Natural killer cell treated with Interleukin-12 subunit alpha and Interleukin-12 subunit beta and Interleukin-15 and Interleukin-18, amount 100 ng/mL, for 72 hours (primary cell): Measurements from ENCODE around the gene RTBDN. TPM values are rescaled to one million over a fixed set of nuclear protein-coding genes. Genes with fewer than 3 reads are reported as not detected.

ENCODE experiments used
- ATAC-seq, 2 donors: fragments of 150-1000 bp; cut with Tn5 transposase in 1 of 2; sonication (Bioruptor Pico), chemical (Tn5 transposase) in 1 of 2; 2 replicates each; pipeline ENCODE4 v1.10.0; 2021
- DNase-seq: peaks from one replicate; pipeline ENCODE4 v3.0.0; 2022; ENCODE audit warnings: low spot score
- H3K27ac Mint-ChIP-seq, 2 donors: 1 replicate in 1 of 2; 2 replicates in 1 of 2; pipeline ENCODE4 v1.8.0; 2022; ENCODE audit warnings: mixed read lengths in 2 of 2, mild to moderate bottlenecking in 1 of 2, moderate library complexity in 1 of 2
- H3K27me3 Mint-ChIP-seq, 2 donors: 1 replicate in 1 of 2; 2 replicates in 1 of 2; pipeline ENCODE4 v1.8.0; 2022; ENCODE audit warnings: mixed read lengths in 2 of 2
- H3K36me3 Mint-ChIP-seq: one replicate; pipeline ENCODE4 v1.8.0; 2022; ENCODE audit warnings: mixed read lengths
- H3K4me1 Mint-ChIP-seq, 2 donors: 1 replicate in 1 of 2; 2 replicates in 1 of 2; pipeline ENCODE4 v1.8.0; 2022; ENCODE audit warnings: low read depth in 2 of 2, mixed read lengths in 2 of 2, mild to moderate bottlenecking in 1 of 2
- H3K4me3 Mint-ChIP-seq: one replicate; pipeline ENCODE4 v1.8.0; 2022; ENCODE audit warnings: mixed read lengths
- H3K9me3 Mint-ChIP-seq: 2 replicates; pipeline ENCODE4 v1.8.0; 2022; ENCODE audit warnings: mixed read lengths
- total RNA-seq, 2 donors: library from RNA; stranded (reverse); gene quantifications; one replicate each; pipeline ENCODE4 v1.2.3, GENCODE V29; 2022

Gene RTBDN
- total RNA-seq, 2 donors from 2014 or later, result not detected

DNA sequence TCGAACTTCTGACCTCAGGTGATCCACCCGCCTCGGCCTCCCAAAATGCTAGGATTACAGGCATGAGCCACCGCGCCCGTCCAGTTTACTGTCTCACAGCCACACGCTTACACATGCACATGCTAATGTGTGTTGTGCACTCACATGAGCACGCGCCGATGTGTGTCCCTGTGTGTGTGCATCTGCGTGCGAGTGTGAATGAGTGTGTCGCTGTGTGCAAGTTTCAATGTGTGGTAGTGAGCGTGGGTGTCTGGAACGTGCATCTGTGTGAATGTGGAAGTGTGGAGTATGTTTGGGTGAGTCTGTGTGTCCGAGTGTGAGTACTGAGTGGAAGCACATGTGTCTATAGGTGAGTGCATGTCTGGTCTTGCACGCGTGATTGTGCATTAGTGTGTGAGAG, 8.1 kb upstream of the RTBDN start:
- no peak for DNase-seq
- Mint-ChIP-seq H3K4me3 (no peak overlapping the region), H3K9me3 (no peaks in the 10 kb centered on the region), H3K27ac (no peak overlapping the region), H3K27me3 (peaks cover 39 to 62% of the 10 kb centered on the region in 2 donors), H3K4me1 (peaks cover 17 to 23% of the 10 kb centered on the region in 2 donors), H3K36me3 (peaks cover 10% of the 10 kb centered on the region)
- ATAC-seq, result no peak

DNA sequence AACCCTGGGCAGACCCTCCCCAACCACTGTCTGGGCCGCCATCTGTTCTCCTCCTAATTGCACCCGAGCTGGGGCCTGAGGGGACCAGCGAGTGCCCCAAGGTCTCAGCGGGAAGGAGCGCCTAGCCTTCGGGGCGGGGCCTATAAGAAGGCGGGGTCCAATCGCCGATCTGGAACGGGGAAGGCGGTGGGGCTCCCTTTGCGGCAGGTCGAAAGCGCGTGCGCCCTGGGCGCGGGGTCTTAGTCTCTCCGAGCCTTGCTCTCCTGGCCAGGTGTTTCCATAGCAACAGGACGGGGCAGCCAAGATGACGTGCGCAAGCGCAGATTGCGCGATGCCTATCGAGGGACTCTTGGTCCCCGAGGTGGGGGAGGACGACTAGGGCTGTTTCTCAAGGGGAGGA, 6.7 kb upstream of the RTBDN start:
- Mint-ChIP-seq H3K27ac (no peak overlapping the region), H3K9me3 (no peaks in the 10 kb centered on the region), H3K27me3 (peaks cover 47 to 68% of the 10 kb centered on the region in 2 donors), H3K4me1 (peaks cover 14 to 23% of the 10 kb centered on the region in 2 donors), H3K36me3 (peaks cover 10% of the 10 kb centered on the region), H3K4me3 (peak overlapping the region; percentile 50)
- DNase-seq (no peak), ATAC-seq (peak; percentile 7 to 29)

DNA sequence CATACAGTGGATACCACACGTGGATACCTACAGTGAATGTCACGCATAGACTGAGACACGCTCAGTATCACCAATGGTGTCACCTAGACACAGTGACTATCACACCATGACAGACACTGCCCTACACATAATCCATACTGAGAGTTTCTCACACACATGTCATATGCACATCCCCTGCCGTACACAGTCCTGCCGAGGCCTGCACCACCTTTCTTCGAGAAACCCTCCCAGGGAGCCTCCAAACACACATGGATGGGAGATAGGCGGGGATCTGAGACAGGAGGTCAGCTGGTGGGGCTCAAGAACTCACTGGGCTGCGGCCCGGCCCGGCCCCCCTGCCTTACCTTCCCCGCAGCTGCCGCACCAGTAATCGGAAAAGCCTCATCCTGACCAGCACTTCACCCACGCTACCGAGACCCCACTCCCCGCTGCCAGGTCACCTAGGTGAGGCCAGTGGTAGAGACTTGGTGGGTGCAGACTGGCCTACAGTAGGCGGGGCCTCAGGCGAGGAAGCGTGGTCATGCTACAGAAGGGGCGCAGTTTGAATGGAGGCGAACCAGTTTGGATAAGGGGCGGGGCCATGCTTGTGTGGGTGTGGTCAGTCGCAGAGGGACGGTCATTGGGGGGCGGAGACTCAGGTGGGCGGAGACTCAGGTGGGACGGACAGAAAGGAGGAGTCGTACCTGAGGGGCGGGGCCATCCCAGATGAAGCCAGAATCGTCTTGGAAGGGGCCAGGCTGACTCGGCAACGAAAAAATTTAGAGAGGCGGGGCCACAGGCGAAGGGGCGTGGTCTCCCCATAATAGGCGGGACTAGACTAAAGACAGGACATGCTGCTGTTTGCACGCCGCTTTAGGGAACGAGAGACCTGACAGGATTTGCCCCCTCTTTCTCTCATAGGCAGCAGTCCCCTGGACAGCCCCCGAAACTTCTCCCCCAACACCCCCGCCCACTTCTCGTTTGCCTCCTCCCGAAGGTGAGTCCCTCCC, 6.0 kb upstream of the RTBDN start:
- H3K36me3 Mint-ChIP-seq, result peaks cover 10% of the 10 kb centered on the region
- H3K27me3 Mint-ChIP-seq, result peaks cover 47 to 65% of the 10 kb centered on the region in 2 donors
- H3K27ac Mint-ChIP-seq, result no peak overlapping the region
- H3K9me3 Mint-ChIP-seq, result no peaks in the 10 kb centered on the region
- H3K4me3 Mint-ChIP-seq, result no peak overlapping the region
- H3K4me1 Mint-ChIP-seq, result peaks cover 14 to 23% of the 10 kb centered on the region in 2 donors
- DNase-seq (no peak), ATAC-seq (peak; percentile 41 to 68)

DNA sequence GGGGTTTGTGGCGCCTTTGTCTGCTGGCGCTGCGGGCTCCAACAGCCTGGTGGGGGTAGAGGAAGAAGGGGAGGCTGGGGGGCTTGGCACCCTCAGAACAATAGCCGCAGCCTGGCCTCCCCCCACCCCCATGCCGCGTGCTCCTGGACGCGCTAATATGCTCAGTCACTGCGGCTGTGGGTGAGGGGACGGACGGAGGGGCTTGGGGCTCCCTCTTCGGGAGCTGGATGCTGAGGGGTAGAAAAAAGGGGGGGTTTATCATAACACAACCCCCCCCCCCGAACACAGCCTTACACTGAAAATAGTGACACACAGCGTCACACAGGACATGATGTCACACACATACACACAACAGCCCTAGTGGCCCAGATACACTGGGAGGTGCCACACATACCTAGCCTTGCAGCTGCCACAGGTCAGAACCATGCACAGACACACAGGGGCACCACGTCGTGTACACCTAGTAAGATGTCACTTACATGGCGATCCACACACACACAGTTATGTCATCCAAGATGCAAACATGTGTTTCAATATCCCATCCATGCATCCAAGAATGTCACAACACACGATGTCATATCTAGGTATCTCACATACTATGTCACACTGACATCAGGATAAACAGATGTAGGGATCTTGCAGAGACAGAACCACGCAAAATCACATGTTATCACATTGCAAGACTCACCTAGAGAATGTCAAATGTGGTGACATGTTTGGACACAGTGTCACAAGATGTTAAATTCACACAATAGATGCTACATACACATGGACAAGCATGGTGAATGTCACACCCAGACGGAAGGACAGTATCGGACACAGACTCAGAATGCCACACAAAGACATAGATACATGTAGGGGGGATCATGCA, 4.7 kb upstream of the RTBDN start:
- H3K36me3 Mint-ChIP-seq, result peaks cover 10% of the 10 kb centered on the region
- H3K4me3 Mint-ChIP-seq, result peak overlapping the region; percentile 80
- H3K4me1 Mint-ChIP-seq, result peaks cover 16 to 29% of the 10 kb centered on the region in 2 donors
- no peak overlapping the region for H3K27ac Mint-ChIP-seq
- H3K9me3 Mint-ChIP-seq, result no peaks in the 10 kb centered on the region
- DNase-seq, result no peak
- peaks cover 50 to 66% of the 10 kb centered on the region in 2 donors for H3K27me3 Mint-ChIP-seq
- ATAC-seq, result no peak

DNA sequence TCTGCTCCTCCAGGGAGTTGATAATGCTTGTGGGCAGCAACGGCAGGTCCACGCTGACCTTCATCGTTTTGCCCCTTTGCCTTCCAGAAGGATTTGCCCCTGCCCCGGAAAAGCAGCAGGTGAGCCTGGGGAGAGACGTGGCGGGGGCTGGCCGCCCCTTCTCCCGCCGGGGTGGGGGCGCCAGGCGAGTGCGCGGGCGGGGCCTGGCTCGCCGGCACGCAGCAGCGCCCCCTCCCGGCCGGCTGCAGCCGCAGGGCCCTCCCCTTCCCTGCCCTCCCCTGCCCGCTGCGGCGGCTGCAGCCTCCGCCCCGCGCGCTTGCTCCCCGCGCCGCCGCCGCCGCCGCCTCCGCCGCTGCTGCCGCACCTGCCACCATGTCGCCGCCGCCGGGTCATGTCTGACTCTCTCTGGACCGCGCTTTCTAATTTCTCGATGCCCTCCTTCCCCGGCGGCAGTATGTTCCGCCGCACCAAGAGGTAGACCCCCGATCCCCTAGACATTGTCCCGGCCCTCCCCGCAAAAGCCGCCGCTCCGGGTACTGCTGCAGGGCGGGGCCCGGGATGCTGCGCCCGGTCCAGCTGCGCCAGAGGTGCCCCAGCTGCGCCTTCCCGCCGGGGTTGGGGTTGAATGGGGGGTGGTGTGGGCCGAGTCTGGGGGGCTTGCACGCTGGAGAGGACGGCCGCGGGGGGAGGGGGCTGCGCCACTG, 4.0 kb upstream of the RTBDN start, which contains the start of gene MAST1:
MAST1 (plus strand) TSS at position 334 of the 704 bp plus-strand sequence; CDS start at position 392, 58 bp downstream.
- DNase-seq (no peak), ATAC-seq (peak; percentile 63 to 80)
- Mint-ChIP-seq H3K4me1 (peaks cover 17 to 29% of the 10 kb centered on the region in 2 donors), H3K27me3 (peaks cover 49 to 64% of the 10 kb centered on the region in 2 donors), H3K9me3 (no peaks in the 10 kb centered on the region), H3K36me3 (peaks cover 10% of the 10 kb centered on the region), H3K27ac (no peak within 1 kb of the TSS), H3K4me3 (peak within 1 kb of the TSS; percentile 80)

DNA sequence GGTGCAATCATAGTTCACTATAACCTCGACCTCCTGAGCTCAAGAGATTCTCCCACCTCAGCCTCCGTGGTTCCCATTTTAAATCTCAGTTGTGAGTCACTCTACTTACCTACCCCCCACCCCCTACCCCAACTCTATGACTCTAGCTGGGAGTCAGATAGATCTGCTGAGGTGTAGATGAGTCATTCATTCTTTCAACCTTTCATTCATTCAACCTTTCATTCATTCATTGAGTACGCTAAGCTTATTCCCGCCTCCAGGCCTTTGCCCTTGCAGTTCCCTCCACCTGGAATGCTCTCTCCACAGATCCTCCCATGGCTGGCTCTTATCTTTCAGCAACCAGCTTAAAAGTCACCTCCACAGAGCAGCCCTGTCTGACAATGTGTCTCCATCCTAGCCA, 2.8 kb upstream of the RTBDN start:
- H3K9me3 Mint-ChIP-seq, result no peaks in the 10 kb centered on the region
- H3K27me3 Mint-ChIP-seq, result peaks cover 51 to 62% of the 10 kb centered on the region in 2 donors
- ATAC-seq (no peak), DNase-seq (no peak)
- H3K4me1 Mint-ChIP-seq, result peaks cover 23 to 34% of the 10 kb centered on the region in 2 donors
- peaks cover 10% of the 10 kb centered on the region for H3K36me3 Mint-ChIP-seq
- no peak overlapping the region for H3K27ac Mint-ChIP-seq
- H3K4me3 Mint-ChIP-seq, result no peak overlapping the region

GRCh38 chr19:12836529-12836863, 2.1 kb upstream of the RTBDN start:
- ATAC-seq, result no peak
- no peak overlapping the region for H3K27ac Mint-ChIP-seq
- no peak for DNase-seq
- peaks cover 28 to 36% of the 10 kb centered on the region in 2 donors for H3K4me1 Mint-ChIP-seq
- H3K36me3 Mint-ChIP-seq, result peaks cover 5% of the 10 kb centered on the region
- peaks cover 50 to 62% of the 10 kb centered on the region in 2 donors for H3K27me3 Mint-ChIP-seq
- H3K4me3 Mint-ChIP-seq, result no peak overlapping the region
- no peaks in the 10 kb centered on the region for H3K9me3 Mint-ChIP-seq

DNA sequence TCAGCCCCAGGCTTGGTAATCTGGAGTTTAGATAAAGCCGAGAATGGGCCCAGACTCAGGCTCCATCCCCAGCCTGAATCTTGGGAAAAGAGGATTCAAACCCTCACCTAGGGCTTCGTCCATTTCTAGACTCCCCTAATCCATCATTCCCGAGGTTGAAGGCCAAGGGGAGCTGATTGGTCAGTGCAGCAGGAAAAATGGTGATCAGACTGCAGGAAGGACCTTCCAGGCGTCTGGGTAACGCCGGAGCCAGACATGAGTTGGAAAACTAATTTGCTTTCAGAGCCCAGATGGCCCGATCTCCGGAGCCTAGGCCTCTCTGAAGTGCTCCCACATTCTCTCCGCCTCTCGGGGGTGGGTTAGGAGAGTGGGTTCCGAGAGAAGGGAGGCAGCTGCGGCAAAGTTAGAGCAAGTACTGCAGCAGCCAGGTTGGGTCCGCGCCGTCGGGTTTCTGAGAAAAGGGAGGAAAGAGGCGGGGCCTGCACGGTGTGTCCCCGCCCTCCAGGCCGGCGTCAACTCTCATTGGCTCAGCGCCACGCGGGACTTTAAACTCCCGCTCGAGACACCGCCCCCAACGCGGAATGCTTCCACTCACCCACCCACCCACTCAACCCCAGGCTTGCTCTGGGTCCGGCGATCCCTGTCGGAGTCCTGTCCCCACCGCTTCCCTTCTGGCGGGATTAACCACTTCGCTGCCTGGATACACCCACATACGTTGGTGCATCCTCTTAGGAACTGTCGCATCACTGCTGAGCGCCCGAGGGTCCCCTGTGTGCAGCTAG, 788 bp upstream of the RTBDN start:
- no peak for DNase-seq
- no peaks in the 10 kb centered on the region for H3K9me3 Mint-ChIP-seq

DNA sequence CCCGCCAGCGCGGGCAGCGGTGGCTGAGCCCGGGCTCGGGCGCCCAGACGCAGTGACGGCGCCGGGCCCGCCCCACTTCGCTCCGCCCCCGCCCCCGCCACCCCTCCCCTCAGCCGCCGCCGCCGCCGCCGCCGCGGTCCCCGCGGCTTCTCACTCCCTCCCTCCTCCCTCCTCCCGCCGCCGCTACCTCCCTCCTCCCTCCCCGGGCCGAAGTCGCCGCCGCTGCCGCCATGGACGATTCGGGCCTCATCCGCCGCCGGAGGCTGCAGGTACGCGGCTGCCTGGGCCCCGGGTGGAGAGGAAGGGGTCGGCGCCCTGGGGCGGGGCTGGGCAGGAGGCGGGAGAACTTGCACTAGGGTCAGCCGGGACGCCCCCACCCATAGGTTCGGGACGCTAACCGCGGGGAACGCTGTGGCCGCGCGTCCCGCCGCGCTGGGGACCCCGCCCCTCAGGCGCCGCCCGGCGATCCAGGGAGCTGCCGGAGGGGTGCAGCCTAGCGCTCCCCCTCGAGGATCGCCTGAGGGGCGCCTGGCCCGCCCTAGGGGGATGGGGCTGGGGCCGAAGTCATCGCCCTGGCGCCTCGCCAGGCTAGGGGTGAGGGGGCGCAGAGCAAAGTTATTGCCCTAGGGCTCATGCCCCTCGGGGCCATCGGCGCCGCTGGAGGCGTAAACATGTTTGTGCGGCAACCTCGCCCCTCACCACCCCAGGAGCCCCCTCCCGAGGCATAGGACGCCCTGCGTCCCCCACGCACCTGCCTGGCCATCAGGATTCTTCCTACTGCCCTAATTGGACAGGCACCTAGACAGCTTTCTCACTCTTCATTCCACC, 427 bp downstream of the RTBDN start:
- H3K9me3 Mint-ChIP-seq, result no peaks in the 10 kb centered on the region
- peak overlapping the region; percentile 67 for H3K4me3 Mint-ChIP-seq
- peaks cover 44 to 54% of the 10 kb centered on the region in 2 donors for H3K27me3 Mint-ChIP-seq
- no peaks in the 10 kb centered on the region for H3K36me3 Mint-ChIP-seq
- ATAC-seq (peak; percentile 51 to 59), DNase-seq (no peak)
- peaks cover 18 to 21% of the 10 kb centered on the region in 2 donors for H3K4me1 Mint-ChIP-seq
- no peak overlapping the region for H3K27ac Mint-ChIP-seq

More for the DNA sequence above, 788 bp upstream of the RTBDN start:
- Mint-ChIP-seq H3K36me3 (peaks cover 4% of the 10 kb centered on the region), H3K27ac (no peak overlapping the region), H3K27me3 (peaks cover 49 to 63% of the 10 kb centered on the region in 2 donors), H3K4me1 (peaks cover 26 to 27% of the 10 kb centered on the region in 2 donors), H3K4me3 (peak overlapping the region; percentile 67)
- ATAC-seq, result no peak

GRCh38 chr19:12833418-12833737, 1.0 kb downstream of the RTBDN start:
- Mint-ChIP-seq H3K4me3 (peak overlapping the region; percentile 37), H3K9me3 (no peaks in the 10 kb centered on the region), H3K27ac (no peak overlapping the region)

DNA sequence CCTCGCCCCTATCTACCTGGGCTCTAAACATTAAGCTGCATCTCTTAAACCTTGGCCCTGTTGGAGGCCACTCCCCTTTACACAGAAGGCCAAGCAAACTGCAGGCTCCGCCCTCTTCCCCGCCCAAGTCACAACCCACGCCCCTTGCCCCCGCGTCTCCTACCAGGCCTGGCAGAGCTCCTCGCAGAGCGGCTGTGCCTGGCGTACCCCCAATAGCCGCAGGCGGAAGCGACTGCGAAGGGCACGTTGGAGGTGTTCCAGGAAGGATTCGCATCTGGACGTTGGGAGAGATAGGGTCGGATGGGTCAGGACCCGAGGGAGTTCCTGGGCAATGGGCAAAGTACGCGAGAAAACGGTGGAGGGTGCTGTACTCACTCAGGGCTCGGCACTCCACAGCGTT, 5.9 kb downstream of the RTBDN start:
- no peak for DNase-seq

More at GRCh38 chr19:12833418-12833737, 1.0 kb downstream of the RTBDN start:
- Mint-ChIP-seq H3K4me1 (peaks cover 18 to 21% of the 10 kb centered on the region in 2 donors), H3K36me3 (no peaks in the 10 kb centered on the region), H3K27me3 (peaks cover 46 to 52% of the 10 kb centered on the region in 2 donors)
- DNase-seq (no peak), ATAC-seq (no peak)

More for the DNA sequence above, 5.9 kb downstream of the RTBDN start:
- no peaks in the 10 kb centered on the region for H3K9me3 Mint-ChIP-seq
- H3K4me3 Mint-ChIP-seq, result no peak overlapping the region
- no peaks in the 10 kb centered on the region for H3K36me3 Mint-ChIP-seq
- peaks cover 21 to 27% of the 10 kb centered on the region in 2 donors for H3K4me1 Mint-ChIP-seq
- H3K27ac Mint-ChIP-seq, result no peak overlapping the region
- peaks cover 42 to 50% of the 10 kb centered on the region in 2 donors for H3K27me3 Mint-ChIP-seq
- ATAC-seq, result peak in 1 of 2 donors; percentile 51
